SK-N-SH treated with all-trans-retinoic acid at 6 μM for 48 hours (cell line): ENCODE measurements around the gene GRM2.

ENCODE experiments used
- ATAC-seq: fragments of 200-7000 bp; cut with Tn5 transposase; 3 replicates; pipeline ENCODE4 v1.9.1; 2020; ENCODE audit warnings: mild to moderate bottlenecking, moderate library complexity
- ARNTL ChIP-seq: fragments of 450-650 bp; formaldehyde crosslinking; IDR thresholded peaks from 2 replicates; pipeline ENCODE4 v1.5.0; 2020; ENCODE audit warnings: low read depth, mild to moderate bottlenecking, moderate library complexity, borderline replicate concordance
- CSDC2 ChIP-seq: fragments of 250-450 bp; sonication (Bioruptor Pico); IDR thresholded peaks from 2 replicates; pipeline ENCODE4 v1.5.0; 2020; ENCODE audit warnings: mild to moderate bottlenecking, moderate library complexity
- GLIS3 ChIP-seq: fragments of 250-450 bp; sonication (Bioruptor Pico); IDR thresholded peaks from 2 replicates; pipeline ENCODE4 v1.5.0; 2020; ENCODE audit warnings: mild to moderate bottlenecking, moderate library complexity
- ISL1 ChIP-seq: fragments of 250-450 bp; sonication (Bioruptor Pico); IDR thresholded peaks from 2 replicates; pipeline ENCODE4 v2.1.2; 2022; ENCODE audit warnings: mild to moderate bottlenecking, moderate library complexity
- OSR1 ChIP-seq: fragments of 250-450 bp; sonication (Bioruptor Pico); IDR thresholded peaks from 2 replicates; pipeline ENCODE4 v1.8.0; 2022; ENCODE audit warnings: moderate library complexity, mild to moderate bottlenecking, inconsistent platforms
- TCF4 ChIP-seq: fragments of 250-450 bp; sonication (Bioruptor Pico); IDR thresholded peaks from 2 replicates; pipeline ENCODE4 v1.8.0; 2021; ENCODE audit warnings: mild to moderate bottlenecking, moderate library complexity, borderline replicate concordance
- ZC3H10 ChIP-seq: fragments of 250-450 bp; sonication (Bioruptor Pico); IDR thresholded peaks from 2 replicates; pipeline ENCODE4 v1.5.1; 2021; ENCODE audit warnings: mild to moderate bottlenecking, moderate library complexity
- ZFP3 ChIP-seq: fragments of 250-450 bp; sonication (Bioruptor Pico); IDR thresholded peaks from 2 replicates; pipeline ENCODE4 v1.5.0; 2020; ENCODE audit warnings: mild to moderate bottlenecking, moderate library complexity
- ZFP30 ChIP-seq: fragments of 450-650 bp; formaldehyde crosslinking; IDR thresholded peaks from 2 replicates; pipeline ENCODE4 v1.5.0; 2022; ENCODE audit warnings: mild to moderate bottlenecking, moderate library complexity
- ZNF565 ChIP-seq: fragments of 450-650 bp; formaldehyde crosslinking; conservative IDR thresholded peaks from 2 replicates; pipeline ENCODE4 v1.5.0; 2020; ENCODE audit warnings: low read depth, mild to moderate bottlenecking, moderate library complexity
- TF ChIP-seq, protein P1 (sequence below): fragments of 250-450 bp; sonication (Bioruptor Pico); IDR thresholded peaks from 2 replicates; pipeline ENCODE4 v1.5.1; 2021; ENCODE audit warnings: mild to moderate bottlenecking, moderate library complexity
- TF ChIP-seq, protein P2 (sequence below): fragments of 250-450 bp; sonication (Bioruptor Pico); IDR thresholded peaks from 2 replicates; pipeline ENCODE4 v1.8.0; 2020; ENCODE audit warnings: mild to moderate bottlenecking, moderate library complexity, borderline replicate concordance
- TF ChIP-seq, protein P3 (sequence below): fragments of 250-450 bp; sonication (Bioruptor Pico); IDR thresholded peaks from 2 replicates; pipeline ENCODE4 v1.5.0; 2020; ENCODE audit warnings: mild to moderate bottlenecking, moderate library complexity
- TF ChIP-seq, protein P4 (sequence below): fragments of 250-450 bp; sonication (Bioruptor Pico); IDR thresholded peaks from 2 replicates; pipeline ENCODE4 v1.8.0; 2021; ENCODE audit warnings: low read depth, mild to moderate bottlenecking, moderate library complexity, borderline replicate concordance
- TF ChIP-seq, protein P5 (sequence below): fragments of 250-450 bp; sonication (Bioruptor Pico); IDR thresholded peaks from 2 replicates; pipeline ENCODE4 v1.5.1; 2020; ENCODE audit warnings: low read depth, mild to moderate bottlenecking, moderate library complexity

GRM2 gene

DNA sequence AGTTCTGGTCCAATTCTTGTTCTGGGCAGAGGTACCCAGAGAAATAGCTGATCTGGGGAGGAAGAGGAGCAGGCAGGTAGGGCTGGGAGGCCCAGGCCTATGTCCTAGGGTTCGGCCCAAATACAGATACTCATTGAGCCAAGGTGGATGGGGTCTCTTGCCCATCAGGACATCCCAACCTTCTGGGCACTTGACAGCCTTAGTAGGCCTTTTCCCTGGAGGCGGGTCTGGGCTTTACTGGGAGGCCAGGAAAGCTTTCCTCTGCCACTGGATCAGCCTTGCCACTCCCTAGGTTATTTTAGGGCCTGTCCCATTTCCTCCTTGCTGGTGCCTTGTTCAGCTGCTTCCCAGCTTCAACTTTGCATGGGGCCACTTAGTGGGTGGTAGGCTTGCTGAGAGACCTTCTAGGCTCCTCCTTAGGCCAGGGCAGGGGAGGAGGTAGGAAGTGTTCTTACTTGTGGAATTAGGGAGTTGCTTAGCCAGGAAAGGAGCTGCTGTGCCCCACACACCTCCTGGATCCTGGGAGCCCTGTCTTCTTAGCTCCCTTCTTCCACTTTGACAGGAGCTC, 26.1 kb upstream of the GRM2 start:
- TF ChIP-seq, protein P1, sequence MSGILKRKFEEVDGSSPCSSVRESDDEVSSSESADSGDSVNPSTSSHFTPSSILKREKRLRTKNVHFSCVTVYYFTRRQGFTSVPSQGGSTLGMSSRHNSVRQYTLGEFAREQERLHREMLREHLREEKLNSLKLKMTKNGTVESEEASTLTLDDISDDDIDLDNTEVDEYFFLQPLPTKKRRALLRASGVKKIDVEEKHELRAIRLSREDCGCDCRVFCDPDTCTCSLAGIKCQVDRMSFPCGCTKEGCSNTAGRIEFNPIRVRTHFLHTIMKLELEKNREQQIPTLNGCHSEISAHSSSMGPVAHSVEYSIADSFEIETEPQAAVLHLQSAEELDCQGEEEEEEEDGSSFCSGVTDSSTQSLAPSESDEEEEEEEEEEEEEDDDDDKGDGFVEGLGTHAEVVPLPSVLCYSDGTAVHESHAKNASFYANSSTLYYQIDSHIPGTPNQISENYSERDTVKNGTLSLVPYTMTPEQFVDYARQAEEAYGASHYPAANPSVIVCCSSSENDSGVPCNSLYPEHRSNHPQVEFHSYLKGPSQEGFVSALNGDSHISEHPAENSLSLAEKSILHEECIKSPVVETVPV (CRISPR knock-in tag), result no peak
- TF ChIP-seq CSDC2 (CRISPR knock-in tag) (no peak), ZNF565 (CRISPR knock-in tag) (no peak), OSR1 (no peak), ZFP3 (CRISPR knock-in tag) (no peak), ARNTL (CRISPR knock-in tag) (no peak), ZFP30 (CRISPR knock-in tag) (no peak)
- TF ChIP-seq, protein P2, sequence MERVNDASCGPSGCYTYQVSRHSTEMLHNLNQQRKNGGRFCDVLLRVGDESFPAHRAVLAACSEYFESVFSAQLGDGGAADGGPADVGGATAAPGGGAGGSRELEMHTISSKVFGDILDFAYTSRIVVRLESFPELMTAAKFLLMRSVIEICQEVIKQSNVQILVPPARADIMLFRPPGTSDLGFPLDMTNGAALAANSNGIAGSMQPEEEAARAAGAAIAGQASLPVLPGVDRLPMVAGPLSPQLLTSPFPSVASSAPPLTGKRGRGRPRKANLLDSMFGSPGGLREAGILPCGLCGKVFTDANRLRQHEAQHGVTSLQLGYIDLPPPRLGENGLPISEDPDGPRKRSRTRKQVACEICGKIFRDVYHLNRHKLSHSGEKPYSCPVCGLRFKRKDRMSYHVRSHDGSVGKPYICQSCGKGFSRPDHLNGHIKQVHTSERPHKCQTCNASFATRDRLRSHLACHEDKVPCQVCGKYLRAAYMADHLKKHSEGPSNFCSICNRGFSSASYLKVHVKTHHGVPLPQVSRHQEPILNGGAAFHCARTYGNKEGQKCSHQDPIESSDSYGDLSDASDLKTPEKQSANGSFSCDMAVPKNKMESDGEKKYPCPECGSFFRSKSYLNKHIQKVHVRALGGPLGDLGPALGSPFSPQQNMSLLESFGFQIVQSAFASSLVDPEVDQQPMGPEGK (CRISPR knock-in tag), result no peak
- TF ChIP-seq, protein P3, sequence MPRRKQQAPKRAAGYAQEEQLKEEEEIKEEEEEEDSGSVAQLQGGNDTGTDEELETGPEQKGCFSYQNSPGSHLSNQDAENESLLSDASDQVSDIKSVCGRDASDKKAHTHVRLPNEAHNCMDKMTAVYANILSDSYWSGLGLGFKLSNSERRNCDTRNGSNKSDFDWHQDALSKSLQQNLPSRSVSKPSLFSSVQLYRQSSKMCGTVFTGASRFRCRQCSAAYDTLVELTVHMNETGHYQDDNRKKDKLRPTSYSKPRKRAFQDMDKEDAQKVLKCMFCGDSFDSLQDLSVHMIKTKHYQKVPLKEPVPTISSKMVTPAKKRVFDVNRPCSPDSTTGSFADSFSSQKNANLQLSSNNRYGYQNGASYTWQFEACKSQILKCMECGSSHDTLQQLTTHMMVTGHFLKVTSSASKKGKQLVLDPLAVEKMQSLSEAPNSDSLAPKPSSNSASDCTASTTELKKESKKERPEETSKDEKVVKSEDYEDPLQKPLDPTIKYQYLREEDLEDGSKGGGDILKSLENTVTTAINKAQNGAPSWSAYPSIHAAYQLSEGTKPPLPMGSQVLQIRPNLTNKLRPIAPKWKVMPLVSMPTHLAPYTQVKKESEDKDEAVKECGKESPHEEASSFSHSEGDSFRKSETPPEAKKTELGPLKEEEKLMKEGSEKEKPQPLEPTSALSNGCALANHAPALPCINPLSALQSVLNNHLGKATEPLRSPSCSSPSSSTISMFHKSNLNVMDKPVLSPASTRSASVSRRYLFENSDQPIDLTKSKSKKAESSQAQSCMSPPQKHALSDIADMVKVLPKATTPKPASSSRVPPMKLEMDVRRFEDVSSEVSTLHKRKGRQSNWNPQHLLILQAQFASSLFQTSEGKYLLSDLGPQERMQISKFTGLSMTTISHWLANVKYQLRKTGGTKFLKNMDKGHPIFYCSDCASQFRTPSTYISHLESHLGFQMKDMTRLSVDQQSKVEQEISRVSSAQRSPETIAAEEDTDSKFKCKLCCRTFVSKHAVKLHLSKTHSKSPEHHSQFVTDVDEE (CRISPR knock-in tag), result no peak
- TF ChIP-seq, protein P4, sequence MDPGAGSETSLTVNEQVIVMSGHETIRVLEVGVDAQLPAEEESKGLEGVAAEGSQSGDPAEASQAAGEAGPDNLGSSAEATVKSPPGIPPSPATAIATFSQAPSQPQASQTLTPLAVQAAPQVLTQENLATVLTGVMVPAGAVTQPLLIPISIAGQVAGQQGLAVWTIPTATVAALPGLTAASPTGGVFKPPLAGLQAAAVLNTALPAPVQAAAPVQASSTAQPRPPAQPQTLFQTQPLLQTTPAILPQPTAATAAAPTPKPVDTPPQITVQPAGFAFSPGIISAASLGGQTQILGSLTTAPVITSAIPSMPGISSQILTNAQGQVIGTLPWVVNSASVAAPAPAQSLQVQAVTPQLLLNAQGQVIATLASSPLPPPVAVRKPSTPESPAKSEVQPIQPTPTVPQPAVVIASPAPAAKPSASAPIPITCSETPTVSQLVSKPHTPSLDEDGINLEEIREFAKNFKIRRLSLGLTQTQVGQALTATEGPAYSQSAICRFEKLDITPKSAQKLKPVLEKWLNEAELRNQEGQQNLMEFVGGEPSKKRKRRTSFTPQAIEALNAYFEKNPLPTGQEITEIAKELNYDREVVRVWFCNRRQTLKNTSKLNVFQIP (CRISPR knock-in tag), result no peak
- TF ChIP-seq, protein P5, sequence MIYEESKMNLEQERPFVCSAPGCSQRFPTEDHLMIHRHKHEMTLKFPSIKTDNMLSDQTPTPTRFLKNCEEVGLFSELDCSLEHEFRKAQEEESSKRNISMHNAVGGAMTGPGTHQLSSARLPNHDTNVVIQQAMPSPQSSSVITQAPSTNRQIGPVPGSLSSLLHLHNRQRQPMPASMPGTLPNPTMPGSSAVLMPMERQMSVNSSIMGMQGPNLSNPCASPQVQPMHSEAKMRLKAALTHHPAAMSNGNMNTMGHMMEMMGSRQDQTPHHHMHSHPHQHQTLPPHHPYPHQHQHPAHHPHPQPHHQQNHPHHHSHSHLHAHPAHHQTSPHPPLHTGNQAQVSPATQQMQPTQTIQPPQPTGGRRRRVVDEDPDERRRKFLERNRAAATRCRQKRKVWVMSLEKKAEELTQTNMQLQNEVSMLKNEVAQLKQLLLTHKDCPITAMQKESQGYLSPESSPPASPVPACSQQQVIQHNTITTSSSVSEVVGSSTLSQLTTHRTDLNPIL, result no peak
- no peak for ATAC-seq

DNA sequence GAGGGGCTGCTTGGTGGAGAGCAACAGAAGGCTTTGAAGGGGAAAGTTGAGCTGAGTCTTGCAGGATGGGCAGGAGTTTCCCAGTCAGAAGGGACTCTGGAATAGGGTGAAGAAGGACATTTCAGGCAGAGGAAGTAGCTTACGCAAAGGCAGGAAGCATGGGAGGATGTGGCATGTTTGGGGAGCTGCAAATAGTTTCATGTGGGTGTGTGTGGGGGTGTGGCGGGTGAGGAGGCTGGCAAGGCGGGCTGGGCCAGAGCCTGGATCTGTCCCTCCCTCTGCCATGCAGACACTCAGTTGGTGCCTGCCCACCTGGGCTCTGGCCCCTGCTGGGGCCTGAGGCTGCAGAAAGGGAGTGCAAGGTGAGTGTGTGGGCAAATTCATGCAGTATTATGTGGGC, 25.4 kb upstream of the GRM2 start:
- peak; percentile 28 for ATAC-seq
- TF ChIP-seq ZC3H10 (CRISPR knock-in tag) (no peak), ZFP30 (CRISPR knock-in tag) (no peak), ARNTL (CRISPR knock-in tag) (no peak), GLIS3 (CRISPR knock-in tag) (no peak), TCF4 (no peak), ISL1 (no peak)
- TF ChIP-seq, protein P3 (CRISPR knock-in tag), result no peak
- TF ChIP-seq, protein P4 (CRISPR knock-in tag), result no peak
- TF ChIP-seq, all 23 proteins: peak for 0
